A673 (cell line): Measurements from ENCODE around the gene NFATC2.

Source experiments
- CTCF ChIP-seq: fragments of 300-800, 200-600 bp; sonication (generic); conservative IDR thresholded peaks from 2 replicates; pipeline ENCODE4 v1.5.1; 2017; ENCODE audit warnings: low read depth, mild to moderate bottlenecking, antibody characterized with exemption, low read length, moderate library complexity, mixed read lengths
- EZH2 ChIP-seq: fragments of 200-600 bp; sonication (generic); IDR thresholded peaks from 2 replicates; pipeline ENCODE4 v1.6.1; 2017; ENCODE audit warnings: borderline replicate concordance, low read depth, mild to moderate bottlenecking, mixed read lengths, antibody characterized with exemption, low read length; ENCODE audit not compliant: poor library complexity, severe bottlenecking

GRCh38 chr20:51361258-51361657 lies 181.3 kb downstream of the NFATC2 start:
- TF ChIP-seq CTCF (no peak), EZH2 (no peak)
